ENCODE measurements around the gene SDK1. TPM values are rescaled to one million over a fixed set of nuclear protein-coding genes. Genes with fewer than 3 reads are reported as not detected.

The SDK1 gene
- total RNA-seq, 4 donors from 2014 or later: 7.5 to 35.0 (median 10.2) TPM

- TF ChIP-seq CTCF (IDR thresholded peaks at IDR 0.05; ENCODE audit: low read depth): no peak
Measured at GRCh38 chr7:4136036-4136435, 835.0 kb downstream of the SDK1 start.

DNA sequence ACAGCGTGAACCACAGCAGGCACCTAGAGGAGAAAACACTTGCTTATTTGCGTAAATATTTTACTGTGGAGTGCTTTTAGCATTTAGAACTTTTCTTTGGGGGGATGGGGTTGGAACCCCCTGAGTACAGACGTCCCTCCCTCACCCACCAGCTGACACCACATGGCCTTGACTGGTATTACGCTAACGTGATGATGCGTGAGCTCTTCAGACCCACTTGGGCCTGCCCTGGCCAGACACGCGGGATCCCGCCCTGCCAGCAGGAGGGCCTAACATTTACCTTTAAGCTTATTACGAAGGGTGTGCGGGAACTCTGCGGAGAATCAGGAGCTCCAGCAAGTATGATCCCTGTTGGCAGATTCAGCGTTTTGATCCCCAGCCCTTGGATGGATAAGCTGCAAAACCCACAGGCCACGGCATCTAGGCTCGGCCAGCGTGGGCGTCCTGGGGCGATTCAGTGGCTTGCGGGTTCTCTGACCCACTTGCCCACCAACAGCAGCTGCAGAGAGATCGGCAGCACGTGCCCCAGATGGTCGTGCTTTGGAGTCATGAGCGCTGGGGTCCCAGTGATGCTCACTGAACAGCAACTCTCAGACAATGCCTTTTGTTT is 835.6 kb downstream of the SDK1 start:
- TF ChIP-seq CTCF (IDR thresholded peaks at IDR 0.05; ENCODE audit: low read depth): no peak

DNA sequence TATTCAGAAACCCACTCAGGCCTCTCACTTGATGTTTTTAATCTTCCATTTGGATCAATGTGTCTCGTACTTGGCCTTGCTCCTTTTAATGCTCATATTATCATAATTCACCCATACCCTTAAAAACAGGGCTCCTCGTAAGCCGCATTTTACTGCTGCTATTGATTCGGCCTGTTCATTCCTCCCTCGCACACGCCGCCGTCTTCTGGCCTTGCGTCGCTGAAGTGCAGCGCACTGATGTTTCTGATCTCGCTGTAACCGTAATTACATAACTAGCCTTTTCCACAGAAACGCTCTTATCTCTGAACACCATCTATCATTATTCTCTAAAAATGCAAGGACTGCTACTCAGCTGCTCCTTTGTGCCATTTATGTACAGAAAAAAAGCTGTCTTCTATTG is 836.5 kb downstream of the SDK1 start:
- no peak for TF ChIP-seq CTCF (IDR thresholded peaks at IDR 0.05; ENCODE audit: low read depth)

DNA sequence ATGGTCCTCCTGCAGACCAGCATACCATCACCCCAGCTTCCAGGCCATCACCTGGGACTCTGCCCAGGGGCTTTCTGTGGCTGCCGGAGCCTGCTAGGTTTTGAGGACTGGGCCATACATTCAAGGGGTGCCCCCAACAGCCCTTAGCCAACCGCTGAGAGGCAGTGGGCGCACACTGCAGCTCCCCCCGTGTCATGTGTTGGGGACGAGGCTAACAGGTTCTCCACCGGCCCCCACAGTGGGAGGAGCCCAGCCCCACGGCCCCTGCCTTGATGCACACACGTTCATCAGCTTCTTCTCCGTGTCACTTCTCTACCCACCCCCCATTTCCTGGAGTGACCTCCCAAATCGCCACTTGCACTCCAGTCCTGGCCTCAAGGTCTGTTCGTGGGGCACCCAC is 837.8 kb downstream of the SDK1 start:
- TF ChIP-seq CTCF (IDR thresholded peaks at IDR 0.05; ENCODE audit: low read depth): no peak

DNA sequence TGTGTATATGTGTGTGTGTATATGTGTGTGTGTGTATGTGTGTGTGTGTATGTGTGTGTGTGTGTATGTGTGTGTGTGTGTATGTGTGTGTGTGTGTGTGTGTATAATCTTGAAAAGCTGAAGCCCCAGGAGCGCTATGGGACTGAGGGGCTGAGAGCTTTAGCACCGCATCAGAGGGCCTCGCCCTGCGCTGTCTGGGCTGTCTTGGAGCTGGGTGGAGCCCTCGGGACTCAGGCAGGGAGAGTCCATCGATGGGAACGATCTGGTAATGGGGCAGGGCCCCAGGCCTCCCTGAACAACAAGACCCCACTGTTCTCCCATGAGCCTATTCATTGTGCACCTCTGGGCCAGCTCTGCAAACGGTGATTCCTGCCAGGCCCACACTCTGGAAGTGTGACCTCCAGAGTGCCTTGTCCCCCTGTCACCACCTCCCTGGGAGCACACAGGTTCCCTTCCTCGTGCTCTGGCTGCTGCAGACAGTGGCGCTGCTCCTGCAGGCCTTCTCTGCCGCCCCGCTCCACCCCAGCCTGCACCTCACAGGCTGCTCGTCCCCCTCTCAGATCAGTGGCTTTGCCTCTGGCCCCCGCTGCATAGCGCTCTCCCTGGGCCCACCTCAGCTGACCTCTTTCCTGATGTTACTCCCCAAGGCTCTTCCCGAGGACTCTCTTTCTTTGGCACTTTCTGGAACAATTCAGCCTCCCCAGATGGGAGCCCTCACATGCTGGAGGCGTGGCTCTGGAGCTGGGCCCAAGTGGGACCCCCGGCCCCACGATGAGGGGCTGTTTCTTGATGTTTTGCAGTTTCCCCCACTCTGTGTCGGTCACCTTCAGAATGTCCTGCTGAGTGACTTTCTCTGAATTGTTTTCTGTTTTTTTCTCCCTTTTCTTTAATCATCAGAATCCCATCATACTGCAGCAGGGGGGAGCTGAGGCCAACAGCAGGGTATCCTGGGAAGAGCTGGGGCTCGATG is 838.9 kb downstream of the SDK1 start:
- no peak for TF ChIP-seq CTCF (IDR thresholded peaks at IDR 0.05; ENCODE audit: low read depth)

GRCh38 chr7:4140933-4141332 is 839.9 kb downstream of the SDK1 start:
- TF ChIP-seq CTCF (IDR thresholded peaks at IDR 0.05; ENCODE audit: low read depth): no peak

GRCh38 chr7:4143006-4143405 is 842.0 kb downstream of the SDK1 start:
- no peak for TF ChIP-seq CTCF (IDR thresholded peaks at IDR 0.05; ENCODE audit: low read depth)
